ENCODE measurements around the gene RTKN2. TPM values are rescaled to one million over a fixed set of nuclear protein-coding genes. Genes with fewer than 3 reads are reported as not detected.

RTKN2 gene
- total RNA-seq, 1 experiment from 2014 or later: 14.4 TPM

DNA sequence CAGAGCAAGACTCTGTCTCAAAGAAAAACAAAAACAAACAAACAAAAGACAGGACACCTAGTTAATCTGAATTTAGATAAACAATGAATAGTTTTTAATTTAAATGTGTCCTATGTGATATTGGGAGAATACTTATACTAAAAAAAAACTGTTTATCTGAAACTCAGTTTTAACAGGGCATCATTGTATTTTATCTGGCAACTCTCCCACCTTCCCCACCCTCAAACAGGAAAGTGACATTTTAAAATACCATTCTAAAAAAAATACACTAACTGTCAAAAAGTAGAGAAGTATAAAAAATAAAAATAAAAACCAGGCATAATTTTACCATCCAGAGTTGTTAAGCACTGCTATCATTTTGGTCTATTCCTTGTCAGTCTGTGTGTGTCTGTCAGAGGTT is 119.0 kb downstream of the RTKN2 start:
- no peak overlapping the region for H2AK5ac ChIP-seq (ENCODE audit: insufficient read length, low read length)
- no peaks in the 10 kb centered on the region for H3K79me2 ChIP-seq (ENCODE audit: insufficient read depth, low read length)
- H3K9me3 Mint-ChIP-seq: no peaks in the 10 kb centered on the region
- no peak overlapping the region for H3K14ac ChIP-seq (ENCODE audit: insufficient read depth, low read length)
- TF ChIP-seq, protein P1, sequence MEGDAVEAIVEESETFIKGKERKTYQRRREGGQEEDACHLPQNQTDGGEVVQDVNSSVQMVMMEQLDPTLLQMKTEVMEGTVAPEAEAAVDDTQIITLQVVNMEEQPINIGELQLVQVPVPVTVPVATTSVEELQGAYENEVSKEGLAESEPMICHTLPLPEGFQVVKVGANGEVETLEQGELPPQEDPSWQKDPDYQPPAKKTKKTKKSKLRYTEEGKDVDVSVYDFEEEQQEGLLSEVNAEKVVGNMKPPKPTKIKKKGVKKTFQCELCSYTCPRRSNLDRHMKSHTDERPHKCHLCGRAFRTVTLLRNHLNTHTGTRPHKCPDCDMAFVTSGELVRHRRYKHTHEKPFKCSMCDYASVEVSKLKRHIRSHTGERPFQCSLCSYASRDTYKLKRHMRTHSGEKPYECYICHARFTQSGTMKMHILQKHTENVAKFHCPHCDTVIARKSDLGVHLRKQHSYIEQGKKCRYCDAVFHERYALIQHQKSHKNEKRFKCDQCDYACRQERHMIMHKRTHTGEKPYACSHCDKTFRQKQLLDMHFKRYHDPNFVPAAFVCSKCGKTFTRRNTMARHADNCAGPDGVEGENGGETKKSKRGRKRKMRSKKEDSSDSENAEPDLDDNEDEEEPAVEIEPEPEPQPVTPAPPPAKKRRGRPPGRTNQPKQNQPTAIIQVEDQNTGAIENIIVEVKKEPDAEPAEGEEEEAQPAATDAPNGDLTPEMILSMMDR (conservative IDR thresholded peaks at IDR 0.05): no peak
- H2BK5ac ChIP-seq (ENCODE audit: insufficient read length, low read length): no peak overlapping the region
- H3K23me2 ChIP-seq (ENCODE audit: insufficient read length, low read depth, low read length, poor library complexity, severe bottlenecking): no peaks in the 10 kb centered on the region
- H3K9me3 ChIP-seq (ENCODE audit: control insufficient read depth, low read depth, low read length): no peaks in the 10 kb centered on the region
- H3K4me1 ChIP-seq (ENCODE audit: insufficient read depth, low read length): no peaks in the 10 kb centered on the region
- H3K9ac ChIP-seq (ENCODE audit: extremely low read depth, insufficient read length, low read length): no peak overlapping the region
- no peak overlapping the region for H3K4me2 ChIP-seq (ENCODE audit: insufficient read depth, insufficient read length, low read length)
- H3K27ac ChIP-seq (ENCODE audit: insufficient read length, low read depth, low read length): no peak overlapping the region
- no peak overlapping the region for H4K5ac ChIP-seq (ENCODE audit: insufficient read length, low read depth, low read length)
- no peak overlapping the region for H3K4me3 Mint-ChIP-seq
- no peak overlapping the region for H2BK120ac ChIP-seq (ENCODE audit: low read depth, low read length, poor library complexity, severe bottlenecking)
- H3K27me3 Mint-ChIP-seq (ENCODE audit: low read depth): no peaks in the 10 kb centered on the region; the same call in 1 of the 2 replicates
- H2AFZ ChIP-seq (ENCODE audit: low read length): no peak overlapping the region
- H3K27me3 ChIP-seq (ENCODE audit: insufficient read depth, low read length): no peaks in the 10 kb centered on the region
- no peaks in the 10 kb centered on the region for H3K79me1 ChIP-seq (ENCODE audit: insufficient read depth, low read depth, low read length, poor library complexity, severe bottlenecking)
- no peak overlapping the region for H3K56ac ChIP-seq (ENCODE audit: insufficient read length, low read depth, low read length)
- H3T11ph ChIP-seq (ENCODE audit: low read length): no peak overlapping the region
- no peak for DNase-seq
- no peak overlapping the region for H3K18ac ChIP-seq (ENCODE audit: insufficient read length, low read depth, low read length)
- H3K23ac ChIP-seq (ENCODE audit: insufficient read length, low read depth, low read length): no peak overlapping the region
- no peak overlapping the region for H4K91ac ChIP-seq (ENCODE audit: insufficient read length, low read depth, low read length)
- H4K20me1 ChIP-seq (ENCODE audit: control insufficient read depth, insufficient read depth, insufficient read length): no peaks in the 10 kb centered on the region
- H2BK15ac ChIP-seq (ENCODE audit: low read depth, low read length): no peak overlapping the region
- H4K8ac ChIP-seq (replicated peaks; ENCODE audit: insufficient read length, low read depth, low read length): no peak overlapping the region
- no peaks in the 10 kb centered on the region; a peak in 1 of 7 replicates for H3K36me3 Mint-ChIP-seq (ENCODE audit: insufficient read depth in 1 of 3, low read depth in 3 of 3)
- no peak overlapping the region for H3K4ac ChIP-seq (ENCODE audit: low read depth, low read length)
- H3K4me1 Mint-ChIP-seq: no peaks in the 10 kb centered on the region
- H2BK12ac ChIP-seq (ENCODE audit: insufficient read length, low read depth, low read length): no peak overlapping the region
- no peak overlapping the region for H3K27ac Mint-ChIP-seq
- H2BK20ac ChIP-seq (ENCODE audit: low read depth, low read length, poor library complexity, severe bottlenecking): no peak overlapping the region

Measured in H9 (cell line).